Thyroid gland (tissue), 4 donors: ENCODE data around the gene AFF3.

Source experiments
- CTCF ChIP-seq, 6 experiments: fragments of 200-600 bp in 3 of 6; fragments of 450-650 bp in 3 of 6; sonication (generic) in 3 of 6; IDR thresholded peaks; one replicate each; pipeline ENCODE4 v1.5.1; 2016 to 2019; ENCODE audit warnings: antibody characterized with exemption in 6 of 6, mild to moderate bottlenecking in 2 of 6, inconsistent platforms in 1 of 6, moderate library complexity in 1 of 6
- POLR2A ChIP-seq, 2 donors: fragments of 450-650 bp; IDR thresholded peaks; one replicate each; pipeline ENCODE4 v1.6.1; 2017; ENCODE audit warnings: antibody characterized with exemption in 2 of 2, mild to moderate bottlenecking in 2 of 2, moderate library complexity in 1 of 2

- TF ChIP-seq CTCF (IDR thresholded peaks at IDR 0.05) (peak in 2 of 6 experiments; percentile 12 to 32), POLR2A (IDR thresholded peaks at IDR 0.05) (no peak)
Observed at GRCh38 chr2:99819766-99820165, 322.6 kb downstream of the AFF3 start.
